Measurements from ENCODE around the gene GOSR1.
"Not testable (repeated sequence)": the region's sequence is repeated elsewhere in the genome, so short reads cannot be mapped to it uniquely, and the experiment has no call there.

GRCh38 chr17:30446640-30447039 is 30.6 kb upstream of the GOSR1 start:
- TF ChIP-seq, protein P1, sequence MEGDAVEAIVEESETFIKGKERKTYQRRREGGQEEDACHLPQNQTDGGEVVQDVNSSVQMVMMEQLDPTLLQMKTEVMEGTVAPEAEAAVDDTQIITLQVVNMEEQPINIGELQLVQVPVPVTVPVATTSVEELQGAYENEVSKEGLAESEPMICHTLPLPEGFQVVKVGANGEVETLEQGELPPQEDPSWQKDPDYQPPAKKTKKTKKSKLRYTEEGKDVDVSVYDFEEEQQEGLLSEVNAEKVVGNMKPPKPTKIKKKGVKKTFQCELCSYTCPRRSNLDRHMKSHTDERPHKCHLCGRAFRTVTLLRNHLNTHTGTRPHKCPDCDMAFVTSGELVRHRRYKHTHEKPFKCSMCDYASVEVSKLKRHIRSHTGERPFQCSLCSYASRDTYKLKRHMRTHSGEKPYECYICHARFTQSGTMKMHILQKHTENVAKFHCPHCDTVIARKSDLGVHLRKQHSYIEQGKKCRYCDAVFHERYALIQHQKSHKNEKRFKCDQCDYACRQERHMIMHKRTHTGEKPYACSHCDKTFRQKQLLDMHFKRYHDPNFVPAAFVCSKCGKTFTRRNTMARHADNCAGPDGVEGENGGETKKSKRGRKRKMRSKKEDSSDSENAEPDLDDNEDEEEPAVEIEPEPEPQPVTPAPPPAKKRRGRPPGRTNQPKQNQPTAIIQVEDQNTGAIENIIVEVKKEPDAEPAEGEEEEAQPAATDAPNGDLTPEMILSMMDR (IDR thresholded peaks at IDR 0.05; ENCODE audit: insufficient read depth, low read length): not testable (repeated sequence)
- TF ChIP-seq POLR2AphosphoS5, GABPA (IDR thresholded peaks at IDR 0.05; ENCODE audit: low read depth): not testable (repeated sequence)
- TF ChIP-seq, protein P2, sequence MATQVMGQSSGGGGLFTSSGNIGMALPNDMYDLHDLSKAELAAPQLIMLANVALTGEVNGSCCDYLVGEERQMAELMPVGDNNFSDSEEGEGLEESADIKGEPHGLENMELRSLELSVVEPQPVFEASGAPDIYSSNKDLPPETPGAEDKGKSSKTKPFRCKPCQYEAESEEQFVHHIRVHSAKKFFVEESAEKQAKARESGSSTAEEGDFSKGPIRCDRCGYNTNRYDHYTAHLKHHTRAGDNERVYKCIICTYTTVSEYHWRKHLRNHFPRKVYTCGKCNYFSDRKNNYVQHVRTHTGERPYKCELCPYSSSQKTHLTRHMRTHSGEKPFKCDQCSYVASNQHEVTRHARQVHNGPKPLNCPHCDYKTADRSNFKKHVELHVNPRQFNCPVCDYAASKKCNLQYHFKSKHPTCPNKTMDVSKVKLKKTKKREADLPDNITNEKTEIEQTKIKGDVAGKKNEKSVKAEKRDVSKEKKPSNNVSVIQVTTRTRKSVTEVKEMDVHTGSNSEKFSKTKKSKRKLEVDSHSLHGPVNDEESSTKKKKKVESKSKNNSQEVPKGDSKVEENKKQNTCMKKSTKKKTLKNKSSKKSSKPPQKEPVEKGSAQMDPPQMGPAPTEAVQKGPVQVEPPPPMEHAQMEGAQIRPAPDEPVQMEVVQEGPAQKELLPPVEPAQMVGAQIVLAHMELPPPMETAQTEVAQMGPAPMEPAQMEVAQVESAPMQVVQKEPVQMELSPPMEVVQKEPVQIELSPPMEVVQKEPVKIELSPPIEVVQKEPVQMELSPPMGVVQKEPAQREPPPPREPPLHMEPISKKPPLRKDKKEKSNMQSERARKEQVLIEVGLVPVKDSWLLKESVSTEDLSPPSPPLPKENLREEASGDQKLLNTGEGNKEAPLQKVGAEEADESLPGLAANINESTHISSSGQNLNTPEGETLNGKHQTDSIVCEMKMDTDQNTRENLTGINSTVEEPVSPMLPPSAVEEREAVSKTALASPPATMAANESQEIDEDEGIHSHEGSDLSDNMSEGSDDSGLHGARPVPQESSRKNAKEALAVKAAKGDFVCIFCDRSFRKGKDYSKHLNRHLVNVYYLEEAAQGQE (IDR thresholded peaks at IDR 0.05; ENCODE audit: insufficient replicate concordance, low read depth): not testable (repeated sequence)
